Testis (tissue), 3 donors: ENCODE results near the gene SDHAF2. TPM values are rescaled to one million over a fixed set of nuclear protein-coding genes. Genes with fewer than 3 reads are reported as not detected.

Experiments
- DNase-seq: peaks from one replicate; pipeline ENCODE4 v3.0.0-alpha.2; 2019
- H3K27ac ChIP-seq, 2 donors: fragments of 200-600 bp; sonication (generic); one replicate each; pipeline ENCODE4 v1.5.1; 2019
- H3K27me3 ChIP-seq: fragments of 200-600 bp; sonication (generic); one replicate; pipeline ENCODE4 v1.5.1; 2019
- H3K36me3 ChIP-seq: fragments of 200-600 bp; sonication (generic); one replicate; pipeline ENCODE4 v1.5.1; 2017; ENCODE audit warnings: low read depth; ENCODE audit errors: missing control alignments
- H3K4me1 ChIP-seq: fragments of 200-600 bp; sonication (generic); one replicate; pipeline ENCODE4 v1.5.1; 2019
- H3K4me3 ChIP-seq, 2 donors: fragments of 200-600 bp; sonication (generic); one replicate each; pipeline ENCODE4 v1.5.1; 2017 to 2019
- H3K9me3 ChIP-seq: fragments of 200-600 bp; sonication (generic); one replicate; pipeline ENCODE4 v1.5.1; 2017
- POLR2A ChIP-seq: fragments of 450-650 bp; IDR thresholded peaks from one replicate; pipeline ENCODE4 v1.6.1; 2017; ENCODE audit warnings: antibody characterized with exemption, mild to moderate bottlenecking, moderate library complexity
- WGBS, 2 donors: methylation state at CpG; one replicate each; pipeline ENCODE4 v1.1.5; 2018; 5-methylcytosine and 5-hydroxymethylcytosine counted together
- intact Hi-C: fragments of 100-400 bp; cut with DNase I; formaldehyde crosslinking; loops from one replicate; pipeline ENCODE4 v1.15.1; 2023; ENCODE audit warnings: low total_unique reads
- polyA plus RNA-seq: library from polyadenylated mRNA; stranded (reverse); fragments of 350-450 nt; fragmentation: Illumina TruSeq; extraction: RNeasy Lipid Tissue Mini Kit (QIAGEN cat#74804); gene quantifications from one replicate; pipeline ENCODE4 v1.2.3, GENCODE V29; 2014; ENCODE audit warnings: low read depth, low replicate concordance; ENCODE audit not compliant: insufficient read depth
- total RNA-seq, 2 donors: library from RNA; depleted of rRNA; stranded (reverse); fragments of >200 nt; gene quantifications; one replicate each; pipeline ENCODE4 v1.2.3, GENCODE V29; 2016
- TF ChIP-seq, protein P1 (sequence below), 3 experiments: fragments of 450-650 bp in 2 of 3; fragments of 200-600 bp in 1 of 3; sonication (generic) in 1 of 3; IDR thresholded peaks; one replicate each; pipeline ENCODE4 v1.5.1; 2016 to 2019; ENCODE audit warnings: antibody characterized with exemption in 3 of 3, mild to moderate bottlenecking in 2 of 3, moderate library complexity in 1 of 3

Gene SDHAF2
- total and polyA plus RNA-seq, 3 donors from 2014 or later, result 46.8 to 85.4 (median 66.2) TPM

GRCh38 chr11:61437496-61437895 is 7.6 kb downstream of the SDHAF2 start:
- no peak for DNase-seq
- H3K4me1 ChIP-seq, result peaks cover 2% of the 10 kb centered on the region
- intact Hi-C loops, result loop anchor here (10.0 kb wide), 1 partner anchor 103 kb away; the partner anchor contains the start of genes DDB1 and TKFC
- TF ChIP-seq, protein P1, sequence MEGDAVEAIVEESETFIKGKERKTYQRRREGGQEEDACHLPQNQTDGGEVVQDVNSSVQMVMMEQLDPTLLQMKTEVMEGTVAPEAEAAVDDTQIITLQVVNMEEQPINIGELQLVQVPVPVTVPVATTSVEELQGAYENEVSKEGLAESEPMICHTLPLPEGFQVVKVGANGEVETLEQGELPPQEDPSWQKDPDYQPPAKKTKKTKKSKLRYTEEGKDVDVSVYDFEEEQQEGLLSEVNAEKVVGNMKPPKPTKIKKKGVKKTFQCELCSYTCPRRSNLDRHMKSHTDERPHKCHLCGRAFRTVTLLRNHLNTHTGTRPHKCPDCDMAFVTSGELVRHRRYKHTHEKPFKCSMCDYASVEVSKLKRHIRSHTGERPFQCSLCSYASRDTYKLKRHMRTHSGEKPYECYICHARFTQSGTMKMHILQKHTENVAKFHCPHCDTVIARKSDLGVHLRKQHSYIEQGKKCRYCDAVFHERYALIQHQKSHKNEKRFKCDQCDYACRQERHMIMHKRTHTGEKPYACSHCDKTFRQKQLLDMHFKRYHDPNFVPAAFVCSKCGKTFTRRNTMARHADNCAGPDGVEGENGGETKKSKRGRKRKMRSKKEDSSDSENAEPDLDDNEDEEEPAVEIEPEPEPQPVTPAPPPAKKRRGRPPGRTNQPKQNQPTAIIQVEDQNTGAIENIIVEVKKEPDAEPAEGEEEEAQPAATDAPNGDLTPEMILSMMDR (IDR thresholded peaks at IDR 0.05), result no peak
- TF ChIP-seq POLR2A, result no peak
- H3K27ac ChIP-seq, result no peak overlapping the region
- H3K27me3 ChIP-seq, result no peaks in the 10 kb centered on the region
- H3K36me3 ChIP-seq, result no peaks in the 10 kb centered on the region
- WGBS, 2 donors, result 93 to 94% methylated on average over 5 of the region's 5 CpGs
- no peak overlapping the region for H3K4me3 ChIP-seq
- H3K9me3 ChIP-seq, result no peaks in the 10 kb centered on the region

- intact Hi-C loops, result loop anchor here (10.0 kb wide), 2 partner anchors 75 to 105 kb away; partner anchors contain the start of genes DDB1 and TKFC
- TF ChIP-seq POLR2A, result no peak
- TF ChIP-seq, protein P1 (IDR thresholded peaks at IDR 0.05), result no peak
- WGBS, 2 donors, result 80 to 95% methylated on average over 1 of the region's 1 CpG
These were observed 9.7 kb downstream of the SDHAF2 start for GRCh38 chr11:61439615-61440014.

GRCh38 chr11:61442616-61443015 is 12.7 kb downstream of the SDHAF2 start:
- H3K27ac ChIP-seq, result no peak overlapping the region
- intact Hi-C loops, result loop anchor here (10.0 kb wide), 1 partner anchor 72 kb away; no protein-coding TSS in a partner anchor
- no peak for TF ChIP-seq POLR2A
- TF ChIP-seq, protein P1 (IDR thresholded peaks at IDR 0.05), result no peak
- no peaks in the 10 kb centered on the region for H3K36me3 ChIP-seq
- peaks cover 6% of the 10 kb centered on the region for H3K4me1 ChIP-seq
- DNase-seq, result no peak
- no peaks in the 10 kb centered on the region for H3K27me3 ChIP-seq
- no peaks in the 10 kb centered on the region for H3K9me3 ChIP-seq
- H3K4me3 ChIP-seq, result no peak overlapping the region
- WGBS, 2 donors, result 96 to 98% methylated on average over 6 of the region's 6 CpGs

More at GRCh38 chr11:61439615-61440014, 9.7 kb downstream of the SDHAF2 start:
- DNase-seq, result no peak
- Histone ChIP-seq H3K4me1 (peaks cover 2% of the 10 kb centered on the region), H3K27me3 (no peaks in the 10 kb centered on the region), H3K27ac (no peak overlapping the region), H3K4me3 (no peak overlapping the region), H3K36me3 (no peaks in the 10 kb centered on the region), H3K9me3 (no peaks in the 10 kb centered on the region)

DNA sequence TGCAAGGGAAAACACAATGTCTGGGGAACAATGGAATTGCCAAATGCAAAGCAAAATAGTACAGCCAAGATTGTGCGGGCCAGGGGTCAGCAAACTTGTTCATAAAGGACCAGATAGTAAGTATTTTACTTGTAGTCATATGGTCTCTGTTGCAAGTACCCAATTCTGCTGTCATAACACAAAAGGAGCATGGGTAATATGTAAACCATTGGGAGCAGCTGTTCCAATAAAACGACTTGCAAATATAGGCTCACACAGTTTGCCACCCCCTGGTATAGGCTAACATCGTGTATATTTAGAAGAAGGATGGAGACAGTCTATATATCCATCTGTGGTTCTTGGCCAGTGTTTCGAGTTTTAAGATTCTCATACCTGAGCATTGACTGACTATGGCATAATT is 15.6 kb downstream of the SDHAF2 start:
- H3K4me3 ChIP-seq, result no peak overlapping the region
- H3K27me3 ChIP-seq, result no peaks in the 10 kb centered on the region
- 82% methylated on average over 4 of the region's 4 CpGs for WGBS, 2 donors
- no peak overlapping the region for H3K27ac ChIP-seq
- H3K9me3 ChIP-seq, result no peaks in the 10 kb centered on the region
- intact Hi-C loops, result loop anchor here (10.0 kb wide), 1 partner anchor 69 kb away; no protein-coding TSS in a partner anchor
- H3K36me3 ChIP-seq, result no peaks in the 10 kb centered on the region
- peaks cover 6% of the 10 kb centered on the region for H3K4me1 ChIP-seq
- TF ChIP-seq, protein P1 (IDR thresholded peaks at IDR 0.05), result no peak
- TF ChIP-seq POLR2A, result no peak
- DNase-seq, result no peak

DNA sequence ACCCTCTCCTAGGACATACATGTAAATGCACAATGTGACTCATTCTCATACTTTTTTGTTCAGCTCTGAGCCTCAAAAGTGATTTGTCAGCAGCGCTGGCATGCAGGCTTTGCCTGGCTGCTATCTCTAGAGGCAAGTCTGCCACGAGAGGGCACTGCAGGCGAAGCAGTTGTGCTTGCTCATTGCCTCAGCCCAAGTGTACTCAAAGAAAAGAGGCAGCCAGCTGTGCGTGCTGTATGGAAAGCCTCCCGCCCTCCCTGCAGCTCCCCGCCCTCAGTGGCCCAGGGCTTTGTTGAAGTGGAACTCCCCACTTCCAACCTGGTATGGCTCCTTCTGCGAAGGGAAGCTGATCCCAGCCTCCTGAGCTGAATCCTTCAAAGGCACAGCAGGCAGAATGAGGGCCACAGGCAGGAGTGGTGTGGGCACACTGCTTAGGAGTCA is 16.3 kb downstream of the SDHAF2 start:
- H3K9me3 ChIP-seq, result no peaks in the 10 kb centered on the region
- peak overlapping the region in 1 of 2 donors; percentile 18 for H3K27ac ChIP-seq
- H3K27me3 ChIP-seq, result no peaks in the 10 kb centered on the region
- 27 to 31% methylated on average over 6 to 7 of the region's 7 CpGs for WGBS, 2 donors
- H3K4me3 ChIP-seq, result no peak overlapping the region
- no peaks in the 10 kb centered on the region for H3K36me3 ChIP-seq
- intact Hi-C loops, result loop anchor here (10.0 kb wide), 1 partner anchor 69 kb away; no protein-coding TSS in a partner anchor
- TF ChIP-seq POLR2A, result no peak
- TF ChIP-seq, protein P1 (IDR thresholded peaks at IDR 0.05), result peak; percentile 64 to 75 (median 70)
- peaks cover 6% of the 10 kb centered on the region for H3K4me1 ChIP-seq
- DNase-seq, result peak; percentile 94
